Ovary (tissue), 3 donors: ENCODE measurements around the gene CDC16.

Experiments
- POLR2A ChIP-seq: fragments of 450-650 bp; IDR thresholded peaks from one replicate; pipeline ENCODE4 v1.6.1; 2017; ENCODE audit warnings: antibody characterized with exemption, mild to moderate bottlenecking, moderate library complexity
- TF ChIP-seq, protein P1 (sequence below), 3 donors: fragments of 450-650 bp in 2 of 3; fragments of 200-600 bp in 1 of 3; IDR thresholded peaks; one replicate each; pipeline versions ENCODE4 v1.5.1 to v1.8.0; 2016 to 2022; ENCODE audit warnings: antibody characterized with exemption in 3 of 3, mild to moderate bottlenecking in 1 of 3
- donor health status: DM: no; HTN: no; CAD: no.

DNA sequence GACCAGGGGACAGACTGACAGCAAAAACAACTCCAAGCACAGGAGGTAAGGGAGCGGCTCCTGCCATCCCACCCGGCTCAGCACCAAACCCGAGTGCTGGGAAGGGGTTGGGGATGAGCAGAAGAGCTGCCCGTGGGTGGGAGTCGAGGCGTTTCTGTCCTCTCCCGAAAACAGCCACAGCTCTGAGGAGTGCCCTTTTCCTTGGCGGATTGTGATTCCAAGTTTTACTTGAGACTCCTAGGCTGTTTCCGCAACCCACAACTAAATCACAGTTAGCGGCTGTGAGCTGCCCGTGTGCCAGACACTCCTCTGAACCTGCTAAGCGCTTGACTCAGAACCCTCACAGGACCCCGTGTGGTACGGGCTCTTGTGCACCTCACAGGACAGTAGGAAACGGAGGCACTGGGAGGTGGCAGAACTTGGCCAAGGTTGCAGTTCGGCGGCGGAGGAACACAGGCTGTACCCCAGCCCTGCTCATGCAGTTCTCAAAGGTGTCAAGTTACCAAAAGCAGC lies 34.2 kb upstream of the CDC16 start:
- TF ChIP-seq, protein P1, sequence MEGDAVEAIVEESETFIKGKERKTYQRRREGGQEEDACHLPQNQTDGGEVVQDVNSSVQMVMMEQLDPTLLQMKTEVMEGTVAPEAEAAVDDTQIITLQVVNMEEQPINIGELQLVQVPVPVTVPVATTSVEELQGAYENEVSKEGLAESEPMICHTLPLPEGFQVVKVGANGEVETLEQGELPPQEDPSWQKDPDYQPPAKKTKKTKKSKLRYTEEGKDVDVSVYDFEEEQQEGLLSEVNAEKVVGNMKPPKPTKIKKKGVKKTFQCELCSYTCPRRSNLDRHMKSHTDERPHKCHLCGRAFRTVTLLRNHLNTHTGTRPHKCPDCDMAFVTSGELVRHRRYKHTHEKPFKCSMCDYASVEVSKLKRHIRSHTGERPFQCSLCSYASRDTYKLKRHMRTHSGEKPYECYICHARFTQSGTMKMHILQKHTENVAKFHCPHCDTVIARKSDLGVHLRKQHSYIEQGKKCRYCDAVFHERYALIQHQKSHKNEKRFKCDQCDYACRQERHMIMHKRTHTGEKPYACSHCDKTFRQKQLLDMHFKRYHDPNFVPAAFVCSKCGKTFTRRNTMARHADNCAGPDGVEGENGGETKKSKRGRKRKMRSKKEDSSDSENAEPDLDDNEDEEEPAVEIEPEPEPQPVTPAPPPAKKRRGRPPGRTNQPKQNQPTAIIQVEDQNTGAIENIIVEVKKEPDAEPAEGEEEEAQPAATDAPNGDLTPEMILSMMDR (IDR thresholded peaks at IDR 0.05): no peak
- TF ChIP-seq POLR2A: no peak
